ENCODE data around the gene ZBED3. TPM values are rescaled to one million over a fixed set of nuclear protein-coding genes. Genes with fewer than 3 reads are reported as not detected.

The ZBED3 gene
- total RNA-seq, 2 donors from 2014 or later = 7.8 to 9.7 TPM

DNA sequence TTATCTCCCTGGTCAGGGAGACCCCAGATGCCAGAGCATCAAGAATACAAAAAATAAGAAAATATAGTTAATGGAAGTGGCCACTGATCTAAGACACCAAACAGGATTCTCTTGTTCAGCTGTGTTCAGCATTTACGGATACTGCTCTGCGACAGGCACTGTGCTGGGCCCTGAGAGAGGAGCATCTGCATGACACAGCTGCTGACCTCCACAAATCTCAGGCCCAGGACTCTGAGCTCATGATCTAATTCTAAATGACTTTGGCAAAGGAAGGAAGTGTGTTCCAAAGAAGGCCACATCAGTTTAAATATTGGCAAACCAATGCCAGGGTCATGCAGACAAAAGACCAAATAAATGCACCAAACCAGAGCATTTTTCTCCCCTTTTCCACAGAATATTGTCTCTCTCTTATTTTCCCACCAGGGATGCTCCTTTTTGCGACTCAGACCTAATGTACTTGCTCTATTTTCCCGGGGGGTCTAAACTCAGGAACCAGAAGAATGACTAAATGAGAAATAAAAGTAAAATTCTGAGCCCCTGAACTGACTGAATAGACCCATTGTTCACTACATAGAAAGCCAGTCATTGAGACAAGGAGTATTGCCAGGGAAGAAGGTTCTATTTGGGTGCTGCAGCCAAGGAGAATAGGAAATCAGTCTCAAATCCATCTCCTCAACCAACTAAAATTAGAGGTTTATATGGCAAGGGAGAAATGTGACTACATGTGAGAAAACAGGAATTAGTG, 58.3 kb downstream of the ZBED3 start:
- no peak for DNase-seq (ENCODE audit: low spot score)
- intact Hi-C loops (cut with DNase I) = no loop called here

DNA sequence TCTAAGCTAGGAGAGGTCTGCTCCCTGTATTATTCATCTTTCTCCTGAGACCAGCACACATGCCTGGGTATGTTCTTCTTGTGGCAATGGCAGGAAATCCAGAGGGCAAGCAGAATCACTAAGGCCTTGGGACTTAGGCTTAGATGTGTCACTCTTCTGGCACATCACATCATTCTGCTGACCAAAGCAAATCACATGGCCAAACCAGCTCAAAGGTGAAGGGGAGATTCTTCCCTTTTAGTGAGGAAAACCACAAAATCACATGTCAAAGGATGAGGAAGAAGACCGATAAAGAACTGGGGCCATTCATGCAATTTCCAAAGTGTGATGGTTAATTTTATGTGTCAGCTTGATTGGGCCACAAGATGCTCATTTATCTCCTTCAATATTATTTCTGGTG, 62.6 kb downstream of the ZBED3 start:
- intact Hi-C loops (cut with DNase I) = no loop called here
- no peak for DNase-seq (ENCODE audit: low spot score)

GRCh38 chr5:77022511-77023417, 64.3 kb downstream of the ZBED3 start:
- intact Hi-C loops (cut with DNase I) = no loop called here
- DNase-seq (ENCODE audit: low spot score) = no peak

Other genes starting within 250 kb of the ZBED3 start
- under 1 TPM; 0.79 to 0.81 TPM for gene S100Z, start 237.3 kb downstream of the ZBED3 start, total RNA-seq
- gene CRHBP, start 134.2 kb downstream of the ZBED3 start, total RNA-seq = under 1 TPM; 0.62 to 0.83 TPM
- gene AGGF1, start 56.9 kb downstream of the ZBED3 start, total RNA-seq = 10 to 100 TPM; 16.0 to 17.6 TPM
- 10 to 100 TPM in 1 of 2 donors, 1 to 10 TPM in 1; 7.7 to 15.1 TPM for gene PDE8B, start 123.4 kb upstream of the ZBED3 start, total RNA-seq